Measurements from ENCODE around the gene HSPB1. TPM values are rescaled to one million over a fixed set of nuclear protein-coding genes. Genes with fewer than 3 reads are reported as not detected.

Gene HSPB1
- total RNA-seq, 1 experiment from 2014 or later = 202 TPM

DNA sequence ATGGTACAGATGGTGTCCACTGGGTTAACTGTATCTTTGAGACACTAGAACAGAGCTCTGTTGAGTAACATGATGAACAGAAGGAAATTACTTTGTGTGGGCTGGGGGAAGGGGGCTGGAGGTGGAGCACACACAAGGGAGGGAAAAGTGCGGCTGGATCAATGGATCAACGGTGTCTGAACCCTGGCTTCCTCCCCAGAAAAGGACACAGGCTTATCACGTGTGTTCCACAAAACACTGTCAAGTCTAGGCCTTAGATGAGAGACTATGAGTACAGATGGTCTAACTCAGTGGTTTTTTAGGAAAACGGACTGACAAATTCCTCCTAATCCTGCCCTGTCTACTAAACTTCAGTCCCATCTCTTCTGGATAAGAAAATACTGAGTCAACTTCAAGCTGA is 27.8 kb downstream of the HSPB1 start (continued):
- TF ChIP-seq ZNF425 (CRISPR knock-in tag; conservative IDR thresholded peaks at IDR 0.05) (no peak), ZNF416 (CRISPR knock-in tag; IDR thresholded peaks at IDR 0.05) (no peak), E2F1 (CRISPR knock-in tag; IDR thresholded peaks at IDR 0.05) (no peak)
- TF ChIP-seq, protein P1, sequence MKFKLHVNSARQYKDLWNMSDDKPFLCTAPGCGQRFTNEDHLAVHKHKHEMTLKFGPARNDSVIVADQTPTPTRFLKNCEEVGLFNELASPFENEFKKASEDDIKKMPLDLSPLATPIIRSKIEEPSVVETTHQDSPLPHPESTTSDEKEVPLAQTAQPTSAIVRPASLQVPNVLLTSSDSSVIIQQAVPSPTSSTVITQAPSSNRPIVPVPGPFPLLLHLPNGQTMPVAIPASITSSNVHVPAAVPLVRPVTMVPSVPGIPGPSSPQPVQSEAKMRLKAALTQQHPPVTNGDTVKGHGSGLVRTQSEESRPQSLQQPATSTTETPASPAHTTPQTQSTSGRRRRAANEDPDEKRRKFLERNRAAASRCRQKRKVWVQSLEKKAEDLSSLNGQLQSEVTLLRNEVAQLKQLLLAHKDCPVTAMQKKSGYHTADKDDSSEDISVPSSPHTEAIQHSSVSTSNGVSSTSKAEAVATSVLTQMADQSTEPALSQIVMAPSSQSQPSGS (CRISPR knock-in tag; IDR thresholded peaks at IDR 0.05; ENCODE audit: borderline replicate concordance, low read depth) = no peak

GRCh38 chr7:76330673-76331072 is 28.2 kb downstream of the HSPB1 start:
- H3K27ac Mint-ChIP-seq = peak overlapping the region; percentile 30; the same call in 1 of the 2 replicates
- DNase-seq (ENCODE audit: low spot score) = no peak
- no peaks in the 10 kb centered on the region for H3K9me3 Mint-ChIP-seq
- no peak for TF ChIP-seq OVOL2 (CRISPR knock-in tag; IDR thresholded peaks at IDR 0.05; ENCODE audit: borderline replicate concordance)
- TF ChIP-seq AR (CRISPR knock-in tag; IDR thresholded peaks at IDR 0.05) = no peak
- no peak for TF ChIP-seq GRHL2 (CRISPR knock-in tag; IDR thresholded peaks at IDR 0.05; ENCODE audit: insufficient replicate concordance, severe bottlenecking)
- CTCF ChIA-PET = interaction anchor here (0.5 to 0.6 kb wide), 2 partner anchors 19 to 269 kb away, joined by 3 to 5 read pairs; no protein-coding TSS in a partner anchor
- POLR2A ChIA-PET = interaction anchor here (0.6 to 0.8 kb wide), 3 partner anchors 9 to 39 kb away, joined by 3 read pairs; no protein-coding TSS in a partner anchor
- H3K27me3 Mint-ChIP-seq (ENCODE audit: low read depth) = no peaks in the 10 kb centered on the region
- ATAC-seq = peak; percentile 61
- no peak overlapping the region for H3K4me3 Mint-ChIP-seq
- peaks cover 14% of the 10 kb centered on the region for H3K4me1 Mint-ChIP-seq
- peaks cover 53% of the 10 kb centered on the region for H3K36me3 Mint-ChIP-seq

GRCh38 chr7:76332078-76332477 is 29.6 kb downstream of the HSPB1 start:
- DNase-seq (ENCODE audit: low spot score) = no peak
- H3K4me1 Mint-ChIP-seq = peaks cover 22% of the 10 kb centered on the region
- CTCF ChIA-PET = interaction anchor here (1.3 kb wide), 2 partner anchors 14 to 26 kb away, joined by 3 to 4 read pairs; partner anchors contain the start of gene YWHAG
- no peak overlapping the region for H3K4me3 Mint-ChIP-seq
- no peak for TF ChIP-seq EMX1 (CRISPR knock-in tag; IDR thresholded peaks at IDR 0.05)
- TF ChIP-seq MYBL2 (CRISPR knock-in tag; IDR thresholded peaks at IDR 0.05) = no peak
- TF ChIP-seq ZNF671 (CRISPR knock-in tag; IDR thresholded peaks at IDR 0.05) = no peak
- TF ChIP-seq NR1H2 (CRISPR knock-in tag; IDR thresholded peaks at IDR 0.05) = no peak
- TF ChIP-seq, protein P2, sequence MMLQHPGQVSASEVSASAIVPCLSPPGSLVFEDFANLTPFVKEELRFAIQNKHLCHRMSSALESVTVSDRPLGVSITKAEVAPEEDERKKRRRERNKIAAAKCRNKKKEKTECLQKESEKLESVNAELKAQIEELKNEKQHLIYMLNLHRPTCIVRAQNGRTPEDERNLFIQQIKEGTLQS (CRISPR knock-in tag; conservative IDR thresholded peaks at IDR 0.05) = no peak
- no peak for TF ChIP-seq CREM (CRISPR knock-in tag; IDR thresholded peaks at IDR 0.05)
- TF ChIP-seq MXD4 (CRISPR knock-in tag; IDR thresholded peaks at IDR 0.05; ENCODE audit: borderline replicate concordance) = no peak
- TF ChIP-seq ZNF219 (CRISPR knock-in tag; IDR thresholded peaks at IDR 0.05; ENCODE audit: borderline replicate concordance) = no peak
- TF ChIP-seq, protein P3, sequence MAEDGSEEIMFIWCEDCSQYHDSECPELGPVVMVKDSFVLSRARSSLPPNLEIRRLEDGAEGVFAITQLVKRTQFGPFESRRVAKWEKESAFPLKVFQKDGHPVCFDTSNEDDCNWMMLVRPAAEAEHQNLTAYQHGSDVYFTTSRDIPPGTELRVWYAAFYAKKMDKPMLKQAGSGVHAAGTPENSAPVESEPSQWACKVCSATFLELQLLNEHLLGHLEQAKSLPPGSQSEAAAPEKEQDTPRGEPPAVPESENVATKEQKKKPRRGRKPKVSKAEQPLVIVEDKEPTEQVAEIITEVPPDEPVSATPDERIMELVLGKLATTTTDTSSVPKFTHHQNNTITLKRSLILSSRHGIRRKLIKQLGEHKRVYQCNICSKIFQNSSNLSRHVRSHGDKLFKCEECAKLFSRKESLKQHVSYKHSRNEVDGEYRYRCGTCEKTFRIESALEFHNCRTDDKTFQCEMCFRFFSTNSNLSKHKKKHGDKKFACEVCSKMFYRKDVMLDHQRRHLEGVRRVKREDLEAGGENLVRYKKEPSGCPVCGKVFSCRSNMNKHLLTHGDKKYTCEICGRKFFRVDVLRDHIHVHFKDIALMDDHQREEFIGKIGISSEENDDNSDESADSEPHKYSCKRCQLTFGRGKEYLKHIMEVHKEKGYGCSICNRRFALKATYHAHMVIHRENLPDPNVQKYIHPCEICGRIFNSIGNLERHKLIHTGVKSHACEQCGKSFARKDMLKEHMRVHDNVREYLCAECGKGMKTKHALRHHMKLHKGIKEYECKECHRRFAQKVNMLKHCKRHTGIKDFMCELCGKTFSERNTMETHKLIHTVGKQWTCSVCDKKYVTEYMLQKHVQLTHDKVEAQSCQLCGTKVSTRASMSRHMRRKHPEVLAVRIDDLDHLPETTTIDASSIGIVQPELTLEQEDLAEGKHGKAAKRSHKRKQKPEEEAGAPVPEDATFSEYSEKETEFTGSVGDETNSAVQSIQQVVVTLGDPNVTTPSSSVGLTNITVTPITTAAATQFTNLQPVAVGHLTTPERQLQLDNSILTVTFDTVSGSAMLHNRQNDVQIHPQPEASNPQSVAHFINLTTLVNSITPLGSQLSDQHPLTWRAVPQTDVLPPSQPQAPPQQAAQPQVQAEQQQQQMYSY (CRISPR knock-in tag; IDR thresholded peaks at IDR 0.05) = no peak
- no peak for TF ChIP-seq MLX (CRISPR knock-in tag; IDR thresholded peaks at IDR 0.05)
- no peak for TF ChIP-seq FOXJ3 (CRISPR knock-in tag; IDR thresholded peaks at IDR 0.05; ENCODE audit: borderline replicate concordance)
- no peak for ATAC-seq
- H3K27ac Mint-ChIP-seq = peak overlapping the region; percentile 91
- peaks cover 52% of the 10 kb centered on the region for H3K36me3 Mint-ChIP-seq
- H3K27me3 Mint-ChIP-seq (ENCODE audit: low read depth) = no peaks in the 10 kb centered on the region
- POLR2A ChIA-PET = no interaction called here
- no peaks in the 10 kb centered on the region for H3K9me3 Mint-ChIP-seq

Data from WTC11 (cell line).